ENCODE measurements around the gene ZFYVE19.

Gene ZFYVE19

DNA sequence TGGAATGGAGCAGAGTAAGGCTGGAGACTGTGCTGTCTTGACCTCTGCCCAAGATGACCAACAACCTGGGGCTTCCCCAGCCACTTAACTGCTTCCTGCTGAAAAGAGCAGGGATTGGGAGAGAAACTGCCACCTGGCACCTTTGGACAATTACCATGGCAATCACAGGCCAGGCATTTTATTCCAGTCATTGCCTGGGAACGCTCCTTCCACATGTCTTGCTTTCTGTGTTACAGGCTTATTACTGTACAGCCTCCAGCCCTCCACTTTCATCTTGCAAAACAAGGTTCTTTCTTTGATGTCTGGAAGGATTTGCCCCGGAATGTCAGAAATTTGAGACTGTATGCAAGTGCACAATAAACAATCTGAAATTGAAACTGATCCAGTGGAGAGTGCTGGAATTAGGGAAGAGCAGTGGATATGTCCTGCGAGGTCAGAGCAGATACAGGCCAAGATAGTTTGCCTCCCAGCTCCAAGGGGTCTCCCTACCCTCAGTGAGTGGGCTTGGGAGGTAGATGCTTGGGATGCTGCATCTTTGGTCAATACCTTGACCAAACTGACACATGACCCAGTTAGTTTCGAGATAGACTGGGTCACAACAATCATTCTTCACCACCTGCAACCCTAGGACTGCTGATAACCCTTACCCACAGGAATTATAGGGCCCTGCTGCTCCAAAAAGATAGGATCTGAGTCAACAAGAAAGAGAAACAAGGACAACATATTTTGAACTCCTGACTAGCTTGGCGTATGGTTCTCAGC, 19.0 kb downstream of the ZFYVE19 start:
- Histone ChIP-seq H3K4me3 (ENCODE audit: low read length) (no peak overlapping the region), H4K20me1 (ENCODE audit: insufficient read depth, low read length) (no peaks in the 10 kb centered on the region)

DNA sequence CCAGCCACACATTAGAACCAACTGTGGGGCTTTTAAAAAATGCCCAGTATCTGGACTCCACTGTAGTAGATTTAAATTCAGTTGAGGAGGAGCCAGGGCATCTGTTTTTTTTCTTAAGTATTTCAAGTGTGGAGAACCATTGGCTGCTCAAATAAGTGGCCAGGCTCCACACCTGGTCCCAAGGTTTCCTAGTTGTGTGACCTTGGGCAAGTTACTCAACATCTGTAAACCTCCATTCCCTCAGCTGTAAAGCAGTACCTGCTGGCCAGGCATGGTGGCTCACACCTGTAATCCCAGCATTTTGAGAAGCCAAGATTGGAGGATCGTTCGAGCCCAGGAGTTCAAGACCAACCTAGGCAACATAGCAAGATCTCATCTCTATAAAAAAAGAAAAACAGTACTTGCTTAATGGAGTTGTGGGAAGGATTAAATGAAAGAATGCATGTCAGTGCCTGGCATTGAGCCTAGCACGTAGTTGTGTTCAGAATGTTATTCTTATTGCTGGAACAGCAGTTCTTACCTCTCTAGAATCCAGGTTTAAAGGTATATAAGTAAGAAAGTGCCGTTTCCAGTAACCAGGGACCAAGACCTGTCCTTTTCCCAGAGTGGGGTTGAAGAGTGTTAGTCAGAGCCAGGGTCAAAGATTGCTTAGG, 19.7 kb downstream of the ZFYVE19 start:
- H3K79me2 ChIP-seq (ENCODE audit: low read length), result no peaks in the 10 kb centered on the region
- H3K4me1 ChIP-seq (ENCODE audit: low read length), result no peaks in the 10 kb centered on the region
- no peak overlapping the region for H3K27ac ChIP-seq (ENCODE audit: low read length)
- H3K27me3 ChIP-seq (ENCODE audit: low read depth, low read length), result 0 out of 2 replicates have a peak, but pooled peaks cover 5% of the 10 kb centered on the region
- H3K9me3 ChIP-seq (ENCODE audit: insufficient read depth, low read length), result no peaks in the 10 kb centered on the region
- no peak overlapping the region for H3K4me2 ChIP-seq (ENCODE audit: low read length)
- H3K9ac ChIP-seq (ENCODE audit: low read length), result no peak overlapping the region
- H3K36me3 ChIP-seq (replicated peaks; ENCODE audit: low read depth, low read length), result no peaks in the 10 kb centered on the region
- no peak overlapping the region for H3K4me3 ChIP-seq (ENCODE audit: low read length)
- no peak overlapping the region for H2AFZ ChIP-seq (ENCODE audit: low read depth, low read length)
- no peaks in the 10 kb centered on the region for H4K20me1 ChIP-seq (ENCODE audit: insufficient read depth, low read length)
- TF ChIP-seq EZH2phosphoT487 (IDR thresholded peaks at IDR 0.05; ENCODE audit: low read depth), result no peak
- TF ChIP-seq, protein P1, sequence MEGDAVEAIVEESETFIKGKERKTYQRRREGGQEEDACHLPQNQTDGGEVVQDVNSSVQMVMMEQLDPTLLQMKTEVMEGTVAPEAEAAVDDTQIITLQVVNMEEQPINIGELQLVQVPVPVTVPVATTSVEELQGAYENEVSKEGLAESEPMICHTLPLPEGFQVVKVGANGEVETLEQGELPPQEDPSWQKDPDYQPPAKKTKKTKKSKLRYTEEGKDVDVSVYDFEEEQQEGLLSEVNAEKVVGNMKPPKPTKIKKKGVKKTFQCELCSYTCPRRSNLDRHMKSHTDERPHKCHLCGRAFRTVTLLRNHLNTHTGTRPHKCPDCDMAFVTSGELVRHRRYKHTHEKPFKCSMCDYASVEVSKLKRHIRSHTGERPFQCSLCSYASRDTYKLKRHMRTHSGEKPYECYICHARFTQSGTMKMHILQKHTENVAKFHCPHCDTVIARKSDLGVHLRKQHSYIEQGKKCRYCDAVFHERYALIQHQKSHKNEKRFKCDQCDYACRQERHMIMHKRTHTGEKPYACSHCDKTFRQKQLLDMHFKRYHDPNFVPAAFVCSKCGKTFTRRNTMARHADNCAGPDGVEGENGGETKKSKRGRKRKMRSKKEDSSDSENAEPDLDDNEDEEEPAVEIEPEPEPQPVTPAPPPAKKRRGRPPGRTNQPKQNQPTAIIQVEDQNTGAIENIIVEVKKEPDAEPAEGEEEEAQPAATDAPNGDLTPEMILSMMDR (IDR thresholded peaks at IDR 0.05; ENCODE audit: low read depth, low read length), result no peak

More for the DNA sequence above, 19.0 kb downstream of the ZFYVE19 start:
- Histone ChIP-seq H3K36me3 (replicated peaks; ENCODE audit: low read depth, low read length) (no peaks in the 10 kb centered on the region), H3K4me1 (ENCODE audit: low read length) (no peaks in the 10 kb centered on the region), H2AFZ (ENCODE audit: low read depth, low read length) (no peak overlapping the region), H3K9ac (ENCODE audit: low read length) (no peak overlapping the region), H3K27me3 (ENCODE audit: low read depth, low read length) (0 out of 2 replicates have a peak, but pooled peaks cover 5% of the 10 kb centered on the region), H3K9me3 (ENCODE audit: insufficient read depth, low read length) (no peaks in the 10 kb centered on the region), H3K27ac (ENCODE audit: low read length) (no peak overlapping the region), H3K4me2 (ENCODE audit: low read length) (no peak overlapping the region), H3K79me2 (ENCODE audit: low read length) (no peaks in the 10 kb centered on the region)
- TF ChIP-seq, protein P1 (IDR thresholded peaks at IDR 0.05; ENCODE audit: low read depth, low read length), result no peak
- no peak for TF ChIP-seq EZH2phosphoT487 (IDR thresholded peaks at IDR 0.05; ENCODE audit: low read depth)

DNA sequence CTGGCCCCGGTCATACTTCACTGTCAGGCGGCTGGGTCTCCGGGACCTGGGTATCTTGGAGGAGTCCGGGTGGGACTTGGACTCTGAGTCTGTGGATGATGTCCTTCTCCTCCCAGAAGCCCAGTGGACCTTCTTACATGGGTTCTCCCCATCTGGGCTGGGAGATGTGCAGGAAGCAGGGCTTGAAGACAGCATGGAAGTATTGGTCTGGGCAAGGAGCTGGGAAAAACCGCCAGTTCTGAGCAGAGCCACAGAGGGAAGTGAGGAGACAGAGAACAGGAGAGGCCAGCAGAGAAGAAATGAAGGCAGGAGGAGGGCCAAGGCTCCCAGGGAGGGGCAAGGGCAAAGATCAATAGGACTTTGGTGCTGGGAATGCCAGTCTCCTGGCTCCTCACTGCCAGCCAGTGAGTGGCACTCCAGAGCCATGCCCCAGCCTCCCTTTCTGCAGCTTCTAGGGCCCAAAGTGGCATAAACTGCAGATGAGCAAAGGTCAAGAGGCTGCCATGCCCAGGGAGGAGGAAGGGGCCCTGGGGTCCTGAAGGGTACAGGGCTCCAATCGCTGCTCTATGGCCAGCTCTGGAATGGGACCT, 21.7 kb downstream of the ZFYVE19 start, which contains the start of gene PPP1R14D:
Gene PPP1R14D (minus strand): TSS at position 262 of the 590 bp plus-strand sequence. CDS start 67 bp downstream, at position 195.
- Histone ChIP-seq H2AFZ (ENCODE audit: low read depth, low read length) (peak within 1 kb of the TSS; percentile 70), H4K20me1 (ENCODE audit: insufficient read depth, low read length) (no peaks in the 10 kb centered on the region), H3K4me3 (ENCODE audit: low read length) (peak within 1 kb of the TSS; percentile 31; the same call in 1 of the 2 replicates), H3K36me3 (replicated peaks; ENCODE audit: low read depth, low read length) (no peaks in the 10 kb centered on the region), H3K9me3 (ENCODE audit: insufficient read depth, low read length) (no peaks in the 10 kb centered on the region), H3K9ac (ENCODE audit: low read length) (no peak within 1 kb of the TSS), H3K27me3 (ENCODE audit: low read depth, low read length) (0 out of 2 replicates have a peak, but pooled peaks cover 5% of the 10 kb centered on the region), H3K4me1 (ENCODE audit: low read length) (no peaks in the 10 kb centered on the region), H3K27ac (ENCODE audit: low read length) (no peak within 1 kb of the TSS), H3K4me2 (ENCODE audit: low read length) (peak within 1 kb of the TSS; percentile 41; the same call in 1 of the 2 replicates), H3K79me2 (ENCODE audit: low read length) (no peaks in the 10 kb centered on the region)
- TF ChIP-seq EZH2phosphoT487 (IDR thresholded peaks at IDR 0.05; ENCODE audit: low read depth), result no peak
- TF ChIP-seq, protein P1 (IDR thresholded peaks at IDR 0.05; ENCODE audit: low read depth, low read length), result no peak

DNA sequence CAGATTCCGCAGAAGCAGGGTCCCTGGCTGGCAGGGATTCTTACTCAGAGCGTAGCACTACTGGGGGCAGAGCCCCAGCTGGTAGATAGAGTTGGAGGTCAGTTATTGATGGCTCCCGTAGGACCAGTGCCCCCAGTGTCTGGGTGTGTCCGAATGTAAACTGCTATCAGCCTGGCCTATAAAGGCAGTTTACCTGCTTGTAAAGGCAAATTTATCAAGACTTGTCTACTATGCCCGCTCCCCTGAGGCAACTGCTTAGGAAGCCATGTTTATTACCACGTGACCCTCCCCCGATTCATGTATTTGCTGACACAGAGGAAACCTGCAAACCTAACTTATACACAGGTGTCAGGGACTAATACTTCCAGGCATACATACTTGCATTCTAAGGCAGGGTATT, 22.2 kb downstream of the ZFYVE19 start:
- Histone ChIP-seq H3K27ac (ENCODE audit: low read length) (no peak overlapping the region), H4K20me1 (ENCODE audit: insufficient read depth, low read length) (no peaks in the 10 kb centered on the region), H3K4me2 (ENCODE audit: low read length) (peak overlapping the region; percentile 41; the same call in 1 of the 2 replicates), H2AFZ (ENCODE audit: low read depth, low read length) (peak overlapping the region; percentile 70), H3K4me1 (ENCODE audit: low read length) (no peaks in the 10 kb centered on the region), H3K4me3 (ENCODE audit: low read length) (peak overlapping the region; percentile 31; the same call in 1 of the 2 replicates), H3K27me3 (ENCODE audit: low read depth, low read length) (0 out of 2 replicates have a peak, but pooled peaks cover 5% of the 10 kb centered on the region), H3K36me3 (replicated peaks; ENCODE audit: low read depth, low read length) (no peaks in the 10 kb centered on the region), H3K9ac (ENCODE audit: low read length) (no peak overlapping the region), H3K9me3 (ENCODE audit: insufficient read depth, low read length) (no peaks in the 10 kb centered on the region), H3K79me2 (ENCODE audit: low read length) (no peaks in the 10 kb centered on the region)
- TF ChIP-seq, protein P1 (IDR thresholded peaks at IDR 0.05; ENCODE audit: low read depth, low read length), result no peak
- no peak for TF ChIP-seq EZH2phosphoT487 (IDR thresholded peaks at IDR 0.05; ENCODE audit: low read depth)

Data from OCI-LY3 (cell line).